Measurements from ENCODE around the gene MED10. TPM values are rescaled to one million over a fixed set of nuclear protein-coding genes. Genes with fewer than 3 reads are reported as not detected.

The MED10 gene
- polyA plus RNA-seq, 1 donor from 2014 or later, result 37.9 TPM

- H3K9me2 ChIP-seq (ENCODE audit: insufficient read depth, low read length), result no peaks in the 10 kb centered on the region
- H3F3A ChIP-seq (ENCODE audit: insufficient read depth, low read length, poor library complexity, severe bottlenecking), result no peaks in the 10 kb centered on the region
- H3K27ac ChIP-seq (ENCODE audit: low read length), result no peak overlapping the region
- H3K27me3 ChIP-seq (ENCODE audit: insufficient read depth, low read depth, low read length), result no peaks in the 10 kb centered on the region
- no peak overlapping the region for H3K4me2 ChIP-seq (ENCODE audit: low read length)
- no peak overlapping the region for H3K4me3 ChIP-seq (ENCODE audit: low read length)
- no peak overlapping the region for H2AFZ ChIP-seq (ENCODE audit: low read depth, low read length)
- H4K20me1 ChIP-seq (ENCODE audit: insufficient read depth), result no peaks in the 10 kb centered on the region
- peaks cover 3% of the 10 kb centered on the region for H3K9me3 ChIP-seq (ENCODE audit: low read length)
- no peaks in the 10 kb centered on the region for H3K36me3 ChIP-seq (ENCODE audit: insufficient read depth, low read length)
- TF ChIP-seq TAF1 (IDR thresholded peaks at IDR 0.05; ENCODE audit: low read depth) (no peak), CTCF (IDR thresholded peaks at IDR 0.05; ENCODE audit: poor library complexity, severe bottlenecking) (no peak), EZH2 (IDR thresholded peaks at IDR 0.05; ENCODE audit: borderline replicate concordance, insufficient read depth, low read length, poor library complexity, severe bottlenecking) (no peak), MXI1 (conservative IDR thresholded peaks at IDR 0.05; ENCODE audit: poor library complexity, severe bottlenecking) (no peak), POLR2AphosphoS5 (IDR thresholded peaks at IDR 0.05) (no peak), RAD21 (conservative IDR thresholded peaks at IDR 0.05) (no peak), REST (IDR thresholded peaks at IDR 0.05; ENCODE audit: borderline replicate concordance) (no peak), SMC3 (conservative IDR thresholded peaks at IDR 0.05; ENCODE audit: poor library complexity) (no peak), EP300 (conservative IDR thresholded peaks at IDR 0.05; ENCODE audit: poor library complexity, severe bottlenecking) (no peak)
- no peaks in the 10 kb centered on the region for H3K79me2 ChIP-seq (replicated peaks; ENCODE audit: insufficient read depth, low read length)
- no peak overlapping the region for H3K9ac ChIP-seq (ENCODE audit: low read length)
These were observed 17.3 kb upstream of the MED10 start for GRCh38 chr5:6395621-6396020.

- H4K20me1 ChIP-seq (ENCODE audit: insufficient read depth), result no peaks in the 10 kb centered on the region
- H3K4me3 ChIP-seq (ENCODE audit: low read length), result no peak overlapping the region
These were observed 16.7 kb upstream of the MED10 start for GRCh38 chr5:6395102-6395445.

More at GRCh38 chr5:6395102-6395445, 16.7 kb upstream of the MED10 start:
- Histone ChIP-seq H3K4me2 (ENCODE audit: low read length) (no peak overlapping the region), H3K9me3 (ENCODE audit: low read length) (peaks cover 3% of the 10 kb centered on the region), H3K9me2 (ENCODE audit: insufficient read depth, low read length) (no peaks in the 10 kb centered on the region), H3K9ac (ENCODE audit: low read length) (no peak overlapping the region), H3K27me3 (ENCODE audit: insufficient read depth, low read depth, low read length) (no peaks in the 10 kb centered on the region), H3K79me2 (replicated peaks; ENCODE audit: insufficient read depth, low read length) (no peaks in the 10 kb centered on the region), H3K36me3 (ENCODE audit: insufficient read depth, low read length) (no peaks in the 10 kb centered on the region), H3F3A (ENCODE audit: insufficient read depth, low read length, poor library complexity, severe bottlenecking) (no peaks in the 10 kb centered on the region), H2AFZ (ENCODE audit: low read depth, low read length) (no peak overlapping the region), H3K27ac (ENCODE audit: low read length) (no peak overlapping the region)
- no peak for TF ChIP-seq SMC3 (conservative IDR thresholded peaks at IDR 0.05; ENCODE audit: poor library complexity)
- TF ChIP-seq REST (IDR thresholded peaks at IDR 0.05; ENCODE audit: borderline replicate concordance), result no peak
- TF ChIP-seq MXI1 (conservative IDR thresholded peaks at IDR 0.05; ENCODE audit: poor library complexity, severe bottlenecking), result no peak
- TF ChIP-seq POLR2AphosphoS5 (IDR thresholded peaks at IDR 0.05), result no peak
- TF ChIP-seq RAD21 (conservative IDR thresholded peaks at IDR 0.05), result no peak
- no peak for TF ChIP-seq EZH2 (IDR thresholded peaks at IDR 0.05; ENCODE audit: borderline replicate concordance, insufficient read depth, low read length, poor library complexity, severe bottlenecking)
- TF ChIP-seq TAF1 (IDR thresholded peaks at IDR 0.05; ENCODE audit: low read depth), result no peak
- no peak for TF ChIP-seq CTCF (IDR thresholded peaks at IDR 0.05; ENCODE audit: poor library complexity, severe bottlenecking)
- TF ChIP-seq EP300 (conservative IDR thresholded peaks at IDR 0.05; ENCODE audit: poor library complexity, severe bottlenecking), result no peak
